COLO668 (cell line): ENCODE results near the gene MB21D2.

Experiments used
- DNase-seq: peaks from one replicate; lab custom pipeline; 2025; ENCODE audit not compliant: unreplicated experiment; lab: John Stamatoyannopoulos, UW

Gene MB21D2

DNA sequence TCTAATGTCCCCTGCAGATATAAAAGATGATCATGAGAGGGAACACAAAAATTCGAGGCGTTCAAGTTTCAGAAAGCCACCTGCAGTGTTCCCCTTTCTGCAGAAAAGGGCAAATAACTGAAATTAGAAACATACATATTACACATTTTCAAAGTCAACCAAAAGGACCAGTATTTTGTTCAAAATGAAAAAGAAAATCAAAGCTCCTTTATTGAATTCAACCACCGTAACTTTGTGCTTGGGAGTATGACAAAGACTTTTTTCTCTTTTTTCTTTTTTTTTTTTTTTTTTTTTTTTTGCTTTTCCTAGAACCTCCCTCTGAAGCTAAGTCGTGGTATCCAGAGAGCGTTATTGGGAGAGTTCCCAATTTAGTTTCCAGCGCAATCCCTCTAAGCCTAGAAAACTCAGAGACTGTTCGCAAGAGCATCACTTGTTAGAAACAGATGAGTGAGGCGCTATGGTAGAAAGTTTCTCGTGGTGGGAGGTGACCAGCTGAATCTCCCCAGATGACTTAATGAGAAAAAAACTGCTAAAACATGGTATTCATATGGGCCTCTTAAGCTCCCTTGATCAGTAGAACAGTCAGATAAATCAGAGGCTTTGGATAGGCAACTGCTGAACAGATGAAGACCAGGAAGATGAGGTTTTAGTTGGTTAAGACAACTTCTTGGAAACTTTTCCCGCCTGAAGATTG is 77.4 kb downstream of the MB21D2 start:
- DNase-seq: no peak

- no peak for DNase-seq
Measured at GRCh38 chr3:192835818-192836815, 81.5 kb downstream of the MB21D2 start.

DNA sequence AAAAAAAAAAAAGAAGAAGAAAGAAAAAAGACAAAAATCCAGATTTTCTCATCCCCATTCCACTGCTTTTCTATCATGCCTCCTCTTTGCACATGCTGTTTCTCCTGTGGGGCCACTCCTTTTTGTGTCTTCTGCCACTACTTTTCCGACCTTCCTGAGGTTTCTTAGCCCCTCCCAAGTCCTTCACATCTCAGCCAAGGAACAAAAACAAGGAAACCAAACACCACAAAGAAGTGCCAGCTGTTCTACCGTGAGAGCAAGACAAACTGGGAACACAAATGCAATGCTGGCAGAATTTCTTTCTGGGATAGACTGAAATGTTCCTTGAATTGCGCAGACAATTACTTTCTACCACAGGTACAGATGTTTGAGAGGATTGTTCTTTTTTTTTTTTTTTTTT is 83.2 kb downstream of the MB21D2 start:
- no peak for DNase-seq

GRCh38 chr3:192833177-192833890 is 84.3 kb downstream of the MB21D2 start:
- no peak for DNase-seq

DNA sequence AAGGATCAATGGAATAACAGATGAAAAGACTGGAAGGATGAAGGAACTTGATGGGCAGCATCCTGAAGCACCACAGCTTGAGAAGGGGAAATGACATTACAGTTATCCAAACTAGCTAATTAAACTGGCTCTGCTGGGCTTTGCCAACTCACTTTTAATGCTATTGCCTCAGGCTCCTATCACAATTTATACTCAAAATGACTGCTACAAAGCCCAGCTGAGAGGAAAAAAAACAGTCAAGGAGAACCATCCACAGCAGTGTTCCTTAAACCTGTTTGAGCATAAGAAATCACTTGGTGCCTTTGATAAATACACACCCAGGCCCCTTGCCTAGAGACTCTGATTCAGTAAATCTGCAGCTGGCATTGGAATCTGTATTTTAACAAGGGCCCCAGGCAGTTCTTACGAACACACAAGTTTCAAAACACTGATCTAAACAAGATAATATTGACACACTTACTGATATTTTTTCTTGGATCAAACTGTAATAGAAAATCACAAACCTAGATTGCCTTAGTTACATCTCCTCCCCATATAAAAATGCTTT is 85.8 kb downstream of the MB21D2 start:
- DNase-seq: no peak

DNA sequence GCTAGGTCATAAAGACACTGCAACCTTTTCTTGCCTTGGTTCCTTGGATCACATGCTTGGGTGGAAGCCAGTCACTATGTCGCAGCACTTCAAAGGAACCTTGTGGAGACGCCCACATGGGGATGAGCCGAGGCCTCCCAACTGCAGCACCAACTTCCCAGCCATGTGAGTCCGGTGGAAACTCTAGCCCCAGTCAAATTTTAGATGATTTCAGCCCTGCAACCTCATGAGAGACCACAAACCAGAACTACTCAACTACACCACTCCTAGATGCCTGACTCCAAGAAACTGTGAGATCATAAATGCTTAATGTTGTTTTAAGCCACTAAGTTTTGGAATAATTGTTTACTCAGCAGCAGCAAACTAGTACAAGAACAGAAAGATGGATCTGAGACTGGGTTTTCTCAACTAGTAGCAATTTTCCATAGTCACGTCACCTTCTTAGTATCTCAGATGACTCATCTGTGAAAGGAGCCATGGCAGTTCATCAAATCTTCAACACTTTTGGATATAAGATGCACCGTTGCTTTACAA is 86.5 kb downstream of the MB21D2 start:
- no peak for DNase-seq

DNA sequence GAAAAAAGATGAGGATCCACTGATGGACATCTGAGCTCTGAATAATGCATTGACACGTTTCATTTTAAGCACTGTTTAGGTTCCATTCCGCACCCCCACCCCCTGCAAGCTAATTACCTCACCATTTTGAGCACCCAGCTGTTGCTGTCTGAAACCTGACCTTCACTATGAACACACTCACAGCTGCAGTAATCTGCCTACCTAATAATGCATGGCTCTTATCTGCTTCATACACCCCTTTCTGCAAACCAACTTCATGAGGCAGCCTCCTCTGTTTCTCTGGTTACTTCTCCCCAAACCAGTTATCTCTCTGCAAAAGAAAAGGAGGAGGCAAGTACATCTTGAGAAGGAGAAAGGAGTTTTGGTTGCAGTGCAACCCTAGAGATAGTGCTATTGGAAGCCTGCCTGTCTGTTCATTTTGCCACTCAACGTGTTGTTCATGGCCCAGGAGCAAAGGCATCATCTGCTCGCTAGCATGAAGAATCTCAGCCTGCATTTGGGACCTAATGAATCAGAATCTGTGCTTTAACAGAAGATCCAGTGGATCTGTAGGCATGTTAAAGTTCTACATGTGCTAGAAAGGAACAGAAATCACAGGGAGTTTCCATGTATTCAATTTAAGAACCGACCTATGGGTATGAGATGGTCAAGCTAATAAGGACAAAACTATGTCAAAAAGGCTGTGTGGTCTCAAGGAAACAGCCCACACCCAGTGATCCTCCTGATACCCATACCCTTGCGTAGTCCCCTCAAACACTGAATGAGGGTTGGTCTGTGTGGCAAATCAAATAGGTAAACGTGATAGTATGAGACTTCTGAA is 87.2 kb downstream of the MB21D2 start:
- DNase-seq: peak; percentile 54

DNA sequence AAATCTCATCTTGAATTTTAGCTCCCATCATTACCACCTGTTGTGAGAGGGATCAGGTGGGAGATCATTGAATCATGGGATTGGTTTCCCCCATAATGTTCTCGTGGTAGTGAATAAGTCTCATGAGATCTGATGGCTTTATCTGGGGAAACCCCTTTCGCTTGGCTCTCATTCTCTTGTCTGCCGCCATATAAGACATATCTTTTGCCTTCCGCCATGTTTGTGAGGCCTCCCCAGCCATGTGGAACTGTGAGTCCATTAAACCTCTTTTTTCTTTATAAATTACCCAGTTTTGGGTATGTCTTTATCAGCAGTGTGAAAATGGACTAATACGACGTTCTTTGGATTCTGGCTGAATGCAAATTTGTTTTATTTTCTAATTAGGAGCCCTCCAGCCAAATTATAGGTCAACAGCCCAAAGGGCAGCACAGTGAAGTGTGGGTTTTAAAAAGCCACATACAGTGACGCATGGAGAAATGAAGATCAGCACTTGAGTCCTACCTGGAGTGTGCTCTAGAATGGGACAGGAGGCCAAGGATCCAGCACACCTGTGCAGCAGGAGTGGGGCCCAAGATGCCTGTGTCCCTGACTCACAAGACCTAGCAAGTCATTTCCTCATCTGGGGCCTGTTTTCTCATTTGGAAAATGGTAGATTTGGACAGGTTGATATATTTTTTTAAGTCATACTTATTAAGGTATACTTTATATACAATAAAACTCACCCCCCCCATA is 89.6 kb downstream of the MB21D2 start:
- no peak for DNase-seq

DNA sequence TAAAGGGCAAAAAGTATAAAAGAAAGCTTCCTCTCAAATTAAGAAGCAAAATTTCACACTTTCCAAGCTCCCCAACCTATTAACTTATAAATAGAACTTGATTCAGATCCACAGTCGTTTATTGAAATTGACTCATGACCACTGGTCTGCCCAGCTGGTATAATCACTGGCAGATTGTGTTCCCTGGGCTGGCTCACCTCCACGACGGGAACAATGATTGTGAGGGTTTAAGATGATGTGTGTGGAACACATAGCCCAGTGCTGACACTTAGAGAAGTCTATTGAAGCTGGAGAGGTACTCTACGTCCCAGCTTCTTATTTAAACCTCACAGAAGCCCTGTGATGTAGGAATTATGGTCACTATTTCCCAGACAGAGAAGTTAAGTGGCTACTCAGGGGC is 90.4 kb downstream of the MB21D2 start:
- no peak for DNase-seq

- no peak for DNase-seq
Measured at GRCh38 chr3:192826214-192827006, 91.2 kb downstream of the MB21D2 start.

- DNase-seq: peak; percentile 71
Measured at GRCh38 chr3:192825657-192826200, 91.9 kb downstream of the MB21D2 start.

- no peak for DNase-seq
Measured at GRCh38 chr3:192825216-192825615, 92.4 kb downstream of the MB21D2 start.

DNA sequence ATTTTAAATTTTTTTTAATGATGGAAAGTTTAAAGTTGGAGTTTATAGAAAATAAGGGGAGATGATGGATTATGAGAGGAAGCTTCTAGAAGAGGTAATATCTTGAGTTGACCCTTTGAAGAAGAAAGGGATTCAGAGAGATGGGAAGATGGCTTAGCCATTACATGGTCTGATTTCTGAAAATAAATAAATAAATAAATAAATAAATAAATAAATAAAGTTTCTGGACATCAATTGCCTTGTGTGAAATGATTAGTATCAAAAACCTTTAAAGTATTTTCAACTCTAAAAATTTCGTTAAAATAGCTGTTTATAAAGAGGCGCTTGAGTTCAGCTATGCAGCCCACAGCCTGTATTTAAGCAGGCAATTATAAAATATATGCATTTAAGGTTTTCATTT is 93.3 kb downstream of the MB21D2 start:
- no peak for DNase-seq

GRCh38 chr3:192821161-192821560 is 96.5 kb downstream of the MB21D2 start:
- no peak for DNase-seq

GRCh38 chr3:192820161-192820560 is 97.5 kb downstream of the MB21D2 start:
- DNase-seq: no peak

DNA sequence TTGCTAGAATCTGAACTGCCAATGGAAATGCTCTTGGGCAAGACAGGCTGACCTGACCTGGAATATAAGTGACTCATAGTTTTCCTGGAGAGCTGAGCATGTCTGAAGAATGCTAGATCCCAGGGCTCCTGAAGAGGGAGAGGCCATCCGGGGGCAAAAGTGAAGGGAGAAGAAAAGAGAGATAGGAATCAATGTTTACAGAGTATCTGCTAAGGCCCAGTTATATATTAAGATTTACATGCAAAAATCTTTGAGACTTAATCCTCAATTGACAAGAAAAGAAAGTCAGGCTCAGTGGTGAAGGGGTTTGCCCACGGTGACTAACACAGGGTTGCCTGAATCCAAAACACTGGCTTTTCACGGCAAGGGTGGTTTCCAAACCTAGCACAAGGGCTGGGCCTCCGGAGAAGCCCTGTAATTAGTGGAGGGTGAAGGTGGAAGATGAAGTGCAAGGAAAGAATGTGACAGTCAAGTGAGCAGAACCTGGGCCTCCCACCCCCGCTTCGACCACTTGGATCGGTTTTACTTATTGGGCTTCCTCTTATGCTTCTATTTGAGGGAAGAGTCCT is 98.6 kb downstream of the MB21D2 start:
- DNase-seq: no peak

- no peak for DNase-seq
Measured at GRCh38 chr3:192818126-192818525, 99.5 kb downstream of the MB21D2 start.

DNA sequence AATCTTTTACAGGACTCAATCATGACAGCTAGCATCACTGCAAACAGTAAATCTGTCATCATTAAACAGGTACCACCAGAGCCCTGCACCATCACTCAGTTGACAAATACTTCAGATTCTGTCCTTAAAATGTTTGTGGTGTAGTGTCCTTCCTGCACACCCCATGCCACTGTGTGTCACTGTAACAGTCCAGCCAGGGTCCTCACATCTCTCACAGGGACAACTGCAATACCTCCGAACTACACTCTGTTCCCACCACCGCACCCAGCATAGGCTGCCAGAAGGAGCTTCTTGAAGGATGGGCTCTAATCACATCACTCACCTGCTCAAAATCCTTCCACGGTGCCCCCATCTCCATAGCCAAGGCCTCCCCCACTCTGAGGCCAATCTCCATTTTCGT is 100.2 kb downstream of the MB21D2 start:
- no peak for DNase-seq
